ENCODE results near the gene F10.
"Not testable (repeated sequence)": the region's sequence is repeated elsewhere in the genome, so short reads cannot be mapped to it uniquely, and the experiment has no call there.

The F10 gene

DNA sequence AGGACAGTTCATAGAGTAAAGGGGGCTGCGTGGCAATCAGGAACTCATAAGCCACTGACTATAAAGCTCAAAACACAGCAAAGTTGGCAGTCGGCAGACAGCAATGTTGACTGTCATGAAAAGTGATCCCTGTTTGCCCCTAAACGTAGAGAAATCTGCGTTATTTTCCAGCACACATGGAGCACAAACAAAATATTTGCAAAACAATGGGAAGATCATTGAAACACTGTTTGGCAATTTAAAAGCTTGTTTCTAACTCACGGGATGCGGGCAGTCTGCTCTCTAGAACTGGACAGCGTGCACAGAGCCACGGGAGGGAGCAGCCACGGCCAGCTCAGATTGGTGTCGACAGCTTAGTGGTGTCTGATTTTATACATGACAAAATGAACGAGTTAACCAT, 23.5 kb upstream of the F10 start:
- TF ChIP-seq TCF4 (CRISPR knock-in tag; IDR thresholded peaks at IDR 0.05; ENCODE audit: borderline replicate concordance): no peak
- no peak for TF ChIP-seq ZFP3 (CRISPR knock-in tag; IDR thresholded peaks at IDR 0.05)
- TF ChIP-seq, protein P1, sequence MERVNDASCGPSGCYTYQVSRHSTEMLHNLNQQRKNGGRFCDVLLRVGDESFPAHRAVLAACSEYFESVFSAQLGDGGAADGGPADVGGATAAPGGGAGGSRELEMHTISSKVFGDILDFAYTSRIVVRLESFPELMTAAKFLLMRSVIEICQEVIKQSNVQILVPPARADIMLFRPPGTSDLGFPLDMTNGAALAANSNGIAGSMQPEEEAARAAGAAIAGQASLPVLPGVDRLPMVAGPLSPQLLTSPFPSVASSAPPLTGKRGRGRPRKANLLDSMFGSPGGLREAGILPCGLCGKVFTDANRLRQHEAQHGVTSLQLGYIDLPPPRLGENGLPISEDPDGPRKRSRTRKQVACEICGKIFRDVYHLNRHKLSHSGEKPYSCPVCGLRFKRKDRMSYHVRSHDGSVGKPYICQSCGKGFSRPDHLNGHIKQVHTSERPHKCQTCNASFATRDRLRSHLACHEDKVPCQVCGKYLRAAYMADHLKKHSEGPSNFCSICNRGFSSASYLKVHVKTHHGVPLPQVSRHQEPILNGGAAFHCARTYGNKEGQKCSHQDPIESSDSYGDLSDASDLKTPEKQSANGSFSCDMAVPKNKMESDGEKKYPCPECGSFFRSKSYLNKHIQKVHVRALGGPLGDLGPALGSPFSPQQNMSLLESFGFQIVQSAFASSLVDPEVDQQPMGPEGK (CRISPR knock-in tag; IDR thresholded peaks at IDR 0.05; ENCODE audit: borderline replicate concordance): no peak
- no peak for TF ChIP-seq ZNF8 (CRISPR knock-in tag; IDR thresholded peaks at IDR 0.05)
- no peak for TF ChIP-seq ZC3H10 (CRISPR knock-in tag; IDR thresholded peaks at IDR 0.05)
- no peak for TF ChIP-seq GLIS3 (CRISPR knock-in tag; IDR thresholded peaks at IDR 0.05)
- TF ChIP-seq RARB (CRISPR knock-in tag; IDR thresholded peaks at IDR 0.05): no peak
- TF ChIP-seq ZFP30 (CRISPR knock-in tag; IDR thresholded peaks at IDR 0.05): no peak
- TF ChIP-seq ZNF565 (CRISPR knock-in tag; conservative IDR thresholded peaks at IDR 0.05; ENCODE audit: low read depth): no peak
- no peak for TF ChIP-seq ARNTL (CRISPR knock-in tag; IDR thresholded peaks at IDR 0.05; ENCODE audit: borderline replicate concordance, low read depth)
- no peak for TF ChIP-seq ESRRG (CRISPR knock-in tag; IDR thresholded peaks at IDR 0.05)
- TF ChIP-seq POU6F1 (CRISPR knock-in tag; IDR thresholded peaks at IDR 0.05; ENCODE audit: borderline replicate concordance, low read depth): no peak
- no peak for TF ChIP-seq PPARA (CRISPR knock-in tag; IDR thresholded peaks at IDR 0.05; ENCODE audit: borderline replicate concordance)
- no peak for TF ChIP-seq BACH2 (CRISPR knock-in tag; IDR thresholded peaks at IDR 0.05; ENCODE audit: borderline replicate concordance)
- no peak for TF ChIP-seq CREB5 (CRISPR knock-in tag; IDR thresholded peaks at IDR 0.05; ENCODE audit: low read depth)
- no peak for TF ChIP-seq ZNF70 (CRISPR knock-in tag; IDR thresholded peaks at IDR 0.05)
- TF ChIP-seq CSDC2 (CRISPR knock-in tag; IDR thresholded peaks at IDR 0.05): no peak
- ATAC-seq: no peak

DNA sequence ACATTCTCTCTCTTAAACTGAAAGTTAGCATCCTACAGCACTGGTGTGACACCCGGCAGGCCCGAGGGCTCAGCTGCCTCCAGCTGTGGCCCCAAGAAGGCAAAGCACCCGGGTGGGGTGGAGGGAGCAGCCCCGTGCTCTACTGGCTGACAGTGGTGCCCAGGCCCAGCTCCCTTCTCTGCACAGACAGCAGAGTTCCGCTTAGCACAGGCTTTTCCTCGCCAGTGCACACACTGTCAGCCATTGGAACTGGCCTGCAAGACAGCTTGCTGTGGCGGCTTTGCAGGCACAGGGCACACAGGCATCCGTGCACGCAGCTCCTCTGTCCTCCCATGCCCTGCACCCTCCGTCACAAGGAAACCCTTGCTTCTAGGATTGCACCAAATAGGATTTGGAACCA, 20.3 kb upstream of the F10 start:
- not testable (repeated sequence) for ATAC-seq
- 0 out of 2 replicates have a peak, but pooled peaks have one; percentile 22 for TF ChIP-seq ZNF70 (CRISPR knock-in tag; IDR thresholded peaks at IDR 0.05)

DNA sequence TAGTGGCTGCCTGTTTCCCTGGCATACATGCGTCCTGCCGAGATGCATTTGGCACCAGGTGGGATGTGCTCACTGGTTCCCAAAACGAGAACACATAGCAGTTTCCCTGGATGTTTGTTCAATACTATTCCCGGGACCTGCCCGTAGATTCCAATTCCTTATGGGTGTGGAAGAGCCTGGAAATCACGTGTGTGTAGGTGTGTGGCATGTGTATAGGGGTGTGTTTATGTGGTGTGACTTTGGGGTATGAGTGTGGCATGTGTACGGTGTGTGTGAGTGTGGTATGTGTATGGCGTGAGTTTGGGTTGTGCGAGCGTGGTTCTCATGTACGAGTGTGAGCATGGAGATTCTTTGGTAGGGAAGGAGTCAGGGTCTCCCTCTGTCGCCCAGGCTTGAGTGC, 19.9 kb upstream of the F10 start:
- no peak for ATAC-seq
- TF ChIP-seq, protein P2, sequence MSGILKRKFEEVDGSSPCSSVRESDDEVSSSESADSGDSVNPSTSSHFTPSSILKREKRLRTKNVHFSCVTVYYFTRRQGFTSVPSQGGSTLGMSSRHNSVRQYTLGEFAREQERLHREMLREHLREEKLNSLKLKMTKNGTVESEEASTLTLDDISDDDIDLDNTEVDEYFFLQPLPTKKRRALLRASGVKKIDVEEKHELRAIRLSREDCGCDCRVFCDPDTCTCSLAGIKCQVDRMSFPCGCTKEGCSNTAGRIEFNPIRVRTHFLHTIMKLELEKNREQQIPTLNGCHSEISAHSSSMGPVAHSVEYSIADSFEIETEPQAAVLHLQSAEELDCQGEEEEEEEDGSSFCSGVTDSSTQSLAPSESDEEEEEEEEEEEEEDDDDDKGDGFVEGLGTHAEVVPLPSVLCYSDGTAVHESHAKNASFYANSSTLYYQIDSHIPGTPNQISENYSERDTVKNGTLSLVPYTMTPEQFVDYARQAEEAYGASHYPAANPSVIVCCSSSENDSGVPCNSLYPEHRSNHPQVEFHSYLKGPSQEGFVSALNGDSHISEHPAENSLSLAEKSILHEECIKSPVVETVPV (CRISPR knock-in tag; IDR thresholded peaks at IDR 0.05): no peak
- TF ChIP-seq OSR1 (CRISPR knock-in tag; IDR thresholded peaks at IDR 0.05) (no peak), GLIS3 (CRISPR knock-in tag; IDR thresholded peaks at IDR 0.05) (no peak), SNAI2 (CRISPR knock-in tag; IDR thresholded peaks at IDR 0.05) (no peak)

DNA sequence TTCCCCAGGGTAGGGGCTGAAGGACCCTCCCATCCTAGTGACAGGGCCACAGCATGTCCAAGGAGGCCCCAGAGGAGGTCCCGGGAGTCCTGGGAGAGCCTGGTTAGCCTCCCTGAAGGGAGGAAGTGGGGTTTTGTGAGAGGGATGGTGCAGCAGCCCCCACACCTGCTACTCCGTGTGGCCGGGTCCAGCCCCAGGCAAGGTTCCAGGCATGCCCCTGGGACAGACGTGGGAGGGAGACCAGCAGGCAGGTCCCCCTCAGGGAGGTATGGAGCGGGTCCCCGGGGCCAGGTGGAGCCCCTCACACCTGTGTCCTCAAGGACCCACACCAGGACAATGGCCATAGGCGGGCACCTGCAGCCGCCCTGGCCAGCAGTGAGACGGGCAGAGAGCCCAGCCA, 19.0 kb upstream of the F10 start:
- no peak for ATAC-seq
- TF ChIP-seq CREB5 (CRISPR knock-in tag; IDR thresholded peaks at IDR 0.05; ENCODE audit: low read depth): no peak
- TF ChIP-seq RARB (CRISPR knock-in tag; IDR thresholded peaks at IDR 0.05): no peak
- no peak for TF ChIP-seq TCF4 (CRISPR knock-in tag; IDR thresholded peaks at IDR 0.05; ENCODE audit: borderline replicate concordance)
- TF ChIP-seq ZFP30 (CRISPR knock-in tag; IDR thresholded peaks at IDR 0.05): no peak
- TF ChIP-seq PPARA (CRISPR knock-in tag; IDR thresholded peaks at IDR 0.05; ENCODE audit: borderline replicate concordance): no peak

Data from SK-N-SH treated with all-trans-retinoic acid at 6 μM for 48 hours (cell line).